ENCODE data around the gene FUT9.

The FUT9 gene

DNA sequence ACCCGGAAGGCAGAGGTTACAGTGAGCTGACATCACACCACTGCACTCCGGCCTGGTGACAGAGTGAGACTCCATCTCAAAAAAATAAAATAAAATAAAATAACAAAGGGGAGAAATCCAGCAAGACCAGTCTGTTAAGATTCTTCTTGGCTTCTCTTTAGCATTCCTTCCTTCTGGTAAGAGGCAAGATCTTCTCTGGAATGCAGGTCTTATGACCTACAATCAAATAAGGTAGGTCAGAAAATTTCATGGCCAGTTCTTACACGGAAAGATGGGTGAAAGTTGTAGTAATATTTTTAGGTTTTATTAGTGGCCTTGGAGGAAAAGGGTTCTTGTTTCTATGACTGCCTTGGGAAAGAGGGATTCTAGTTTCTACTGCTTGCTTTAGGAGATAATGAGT lies 180.9 kb downstream of the FUT9 start:
- ChIA-PET POLR2A (no interaction called here), CTCF (no interaction called here)
- no peak for DNase-seq (ENCODE audit: extremely low spot score)
- no peak for TF ChIP-seq L3MBTL2 (conservative IDR thresholded peaks at IDR 0.05)
- TF ChIP-seq FOXK2 (IDR thresholded peaks at IDR 0.05), result no peak
- no peak for TF ChIP-seq ZNF384 (IDR thresholded peaks at IDR 0.05)
- TF ChIP-seq, protein P1, sequence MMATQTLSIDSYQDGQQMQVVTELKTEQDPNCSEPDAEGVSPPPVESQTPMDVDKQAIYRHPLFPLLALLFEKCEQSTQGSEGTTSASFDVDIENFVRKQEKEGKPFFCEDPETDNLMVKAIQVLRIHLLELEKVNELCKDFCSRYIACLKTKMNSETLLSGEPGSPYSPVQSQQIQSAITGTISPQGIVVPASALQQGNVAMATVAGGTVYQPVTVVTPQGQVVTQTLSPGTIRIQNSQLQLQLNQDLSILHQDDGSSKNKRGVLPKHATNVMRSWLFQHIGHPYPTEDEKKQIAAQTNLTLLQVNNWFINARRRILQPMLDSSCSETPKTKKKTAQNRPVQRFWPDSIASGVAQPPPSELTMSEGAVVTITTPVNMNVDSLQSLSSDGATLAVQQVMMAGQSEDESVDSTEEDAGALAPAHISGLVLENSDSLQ (IDR thresholded peaks at IDR 0.05), result no peak
- no peak for TF ChIP-seq FOXA1 (IDR thresholded peaks at IDR 0.05)
- no peak for TF ChIP-seq TARDBP (IDR thresholded peaks at IDR 0.05)
- no peak for TF ChIP-seq NFRKB (IDR thresholded peaks at IDR 0.05)
- no peak for TF ChIP-seq LEF1 (IDR thresholded peaks at IDR 0.05; ENCODE audit: borderline replicate concordance)
- TF ChIP-seq BHLHE40 (IDR thresholded peaks at IDR 0.05; ENCODE audit: borderline replicate concordance), result no peak
- TF ChIP-seq ELF4 (IDR thresholded peaks at IDR 0.05), result no peak
- TF ChIP-seq SP1 (IDR thresholded peaks at IDR 0.05), result no peak

DNA sequence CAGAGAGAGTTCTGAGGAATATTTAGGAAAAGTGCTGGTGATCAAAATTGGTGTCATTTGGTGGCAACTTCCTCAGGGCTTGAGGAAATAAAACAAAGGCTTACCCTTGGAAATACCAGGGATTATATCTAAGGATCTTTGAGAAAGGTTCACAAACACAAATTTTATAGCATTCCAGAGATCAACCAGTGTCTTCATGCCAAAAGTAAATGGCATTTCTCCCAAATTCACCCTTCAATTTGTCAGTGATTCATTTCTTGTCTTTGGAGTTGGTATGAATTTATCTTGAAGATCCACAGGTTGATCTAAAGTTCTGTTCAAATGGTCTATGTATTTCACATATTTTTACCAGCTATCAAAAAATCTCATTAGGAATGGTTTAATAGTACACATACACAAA lies 181.5 kb downstream of the FUT9 start:
- DNase-seq (ENCODE audit: extremely low spot score), result no peak
- TF ChIP-seq CTBP1 (IDR thresholded peaks at IDR 0.05; ENCODE audit: borderline replicate concordance) (no peak), FOXK2 (IDR thresholded peaks at IDR 0.05) (no peak), SP1 (IDR thresholded peaks at IDR 0.05) (no peak), FOXA1 (IDR thresholded peaks at IDR 0.05) (no peak), TARDBP (IDR thresholded peaks at IDR 0.05) (no peak), ELF4 (IDR thresholded peaks at IDR 0.05) (no peak), SUZ12 (IDR thresholded peaks at IDR 0.05) (no peak), BHLHE40 (IDR thresholded peaks at IDR 0.05; ENCODE audit: borderline replicate concordance) (no peak), ARNT (IDR thresholded peaks at IDR 0.05) (no peak), NFRKB (IDR thresholded peaks at IDR 0.05) (no peak), ZNF384 (IDR thresholded peaks at IDR 0.05) (no peak), FOXM1 (IDR thresholded peaks at IDR 0.05; ENCODE audit: borderline replicate concordance) (no peak), HDGF (IDR thresholded peaks at IDR 0.05; ENCODE audit: borderline replicate concordance) (no peak), L3MBTL2 (conservative IDR thresholded peaks at IDR 0.05) (no peak), LEF1 (IDR thresholded peaks at IDR 0.05; ENCODE audit: borderline replicate concordance) (no peak)
- TF ChIP-seq, protein P1 (IDR thresholded peaks at IDR 0.05), result no peak
- ChIA-PET CTCF (no interaction called here), POLR2A (no interaction called here)

DNA sequence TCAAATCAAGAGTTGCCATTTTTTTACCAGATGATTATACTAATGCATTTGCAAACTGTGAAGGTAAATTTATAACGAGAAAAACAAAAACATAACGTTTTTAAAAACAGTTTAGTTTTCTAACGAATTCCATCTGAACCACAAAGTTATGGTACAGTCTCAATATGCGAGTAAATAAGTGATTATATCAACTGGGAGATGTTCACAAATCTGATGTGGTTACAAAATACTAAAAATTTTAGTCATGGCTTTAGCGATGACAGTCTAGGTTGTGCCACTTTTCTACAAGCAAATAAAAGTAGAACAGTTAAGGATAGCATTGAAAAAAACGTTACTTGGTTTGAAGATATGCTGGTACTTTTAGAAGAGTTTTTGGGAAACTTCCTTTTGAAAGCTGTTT lies 186.8 kb downstream of the FUT9 start:
- POLR2A ChIA-PET, result no interaction called here
- CTCF ChIA-PET, result no interaction called here
- no peak for DNase-seq (ENCODE audit: extremely low spot score)
- no peak for TF ChIP-seq SP1 (IDR thresholded peaks at IDR 0.05)
- no peak for TF ChIP-seq SUZ12 (IDR thresholded peaks at IDR 0.05)
- no peak for TF ChIP-seq FOXA1 (IDR thresholded peaks at IDR 0.05)
- no peak for TF ChIP-seq ZNF384 (IDR thresholded peaks at IDR 0.05)
- no peak for TF ChIP-seq FOXK2 (IDR thresholded peaks at IDR 0.05)
- TF ChIP-seq ELF4 (IDR thresholded peaks at IDR 0.05), result no peak
- TF ChIP-seq HDGF (IDR thresholded peaks at IDR 0.05; ENCODE audit: borderline replicate concordance), result no peak
- TF ChIP-seq ARNT (IDR thresholded peaks at IDR 0.05), result no peak
- no peak for TF ChIP-seq TARDBP (IDR thresholded peaks at IDR 0.05)
- TF ChIP-seq CTBP1 (IDR thresholded peaks at IDR 0.05; ENCODE audit: borderline replicate concordance), result no peak
- TF ChIP-seq, protein P1 (IDR thresholded peaks at IDR 0.05), result no peak
- no peak for TF ChIP-seq BHLHE40 (IDR thresholded peaks at IDR 0.05; ENCODE audit: borderline replicate concordance)
- TF ChIP-seq LEF1 (IDR thresholded peaks at IDR 0.05; ENCODE audit: borderline replicate concordance), result no peak
- TF ChIP-seq NFRKB (IDR thresholded peaks at IDR 0.05), result no peak
- TF ChIP-seq L3MBTL2 (conservative IDR thresholded peaks at IDR 0.05), result no peak
- TF ChIP-seq FOXM1 (IDR thresholded peaks at IDR 0.05; ENCODE audit: borderline replicate concordance), result no peak

DNA sequence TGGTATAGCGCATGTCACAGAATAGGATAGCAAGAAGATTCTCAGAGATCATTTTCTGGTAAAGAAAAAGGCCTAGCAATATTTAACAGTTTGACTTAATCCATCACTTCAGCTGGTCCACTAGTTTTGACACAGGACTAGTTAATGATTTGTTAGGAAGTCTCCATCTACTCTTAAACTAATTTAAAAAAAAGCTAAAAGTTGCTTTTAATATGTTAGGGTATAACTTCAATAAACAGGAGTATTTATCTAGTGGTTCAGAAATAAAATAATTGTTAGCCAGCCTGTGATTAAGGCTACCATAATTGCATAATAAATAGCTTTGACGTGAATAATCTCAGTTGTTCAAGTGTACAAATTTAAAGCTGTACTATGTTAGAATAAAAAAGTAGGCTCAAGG lies 195.6 kb downstream of the FUT9 start:
- CTCF ChIA-PET, result interaction anchor here (0.6 kb wide), 1 partner anchor 175 kb away, joined by 3 read pairs; no protein-coding TSS in a partner anchor
- no peak for DNase-seq (ENCODE audit: extremely low spot score)
- POLR2A ChIA-PET, result no interaction called here
- TF ChIP-seq FOXA1 (IDR thresholded peaks at IDR 0.05), result no peak
- no peak for TF ChIP-seq TARDBP (IDR thresholded peaks at IDR 0.05)
- no peak for TF ChIP-seq ZNF384 (IDR thresholded peaks at IDR 0.05)
- TF ChIP-seq SUZ12 (IDR thresholded peaks at IDR 0.05), result no peak
- no peak for TF ChIP-seq LEF1 (IDR thresholded peaks at IDR 0.05; ENCODE audit: borderline replicate concordance)
- TF ChIP-seq HDGF (IDR thresholded peaks at IDR 0.05; ENCODE audit: borderline replicate concordance), result no peak

DNA sequence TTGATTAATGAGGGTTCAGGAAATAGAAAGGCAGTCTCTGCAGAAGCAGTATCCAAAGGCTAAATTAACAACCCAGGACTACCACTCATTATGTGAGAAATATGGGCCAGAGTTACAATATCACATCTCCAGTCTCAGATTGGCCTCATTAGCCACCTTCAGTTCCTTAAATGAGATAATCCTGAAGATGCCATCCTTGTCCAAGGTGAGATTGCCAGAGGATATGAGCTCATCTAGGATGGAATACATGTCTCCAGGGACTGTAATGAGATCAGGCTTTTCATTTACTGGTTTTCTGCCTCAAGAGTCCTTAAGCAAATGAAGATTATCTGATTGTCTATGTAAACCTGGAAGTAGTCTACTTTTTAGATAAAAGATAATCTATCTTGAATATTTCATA lies 196.3 kb downstream of the FUT9 start:
- POLR2A ChIA-PET, result no interaction called here

DNA sequence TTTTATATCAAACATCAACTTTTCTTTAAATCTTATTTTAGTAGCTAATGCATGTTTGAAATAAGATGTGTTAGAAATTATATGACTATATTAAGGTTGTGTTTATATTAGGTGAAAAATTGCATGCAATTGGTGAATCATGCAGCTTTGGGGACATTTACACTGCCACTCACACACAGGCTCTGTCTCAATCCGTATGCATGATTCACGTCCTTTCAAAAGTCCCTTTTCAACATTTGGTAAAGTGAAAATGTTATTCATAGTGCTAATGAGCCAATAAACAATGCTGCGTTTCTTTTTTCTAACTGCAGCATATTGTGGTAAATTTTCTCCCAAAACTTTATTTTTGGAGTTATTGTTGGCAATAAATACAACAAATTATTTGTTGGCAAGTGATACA lies 198.0 kb downstream of the FUT9 start:
- DNase-seq (ENCODE audit: extremely low spot score), result no peak
- CTCF ChIA-PET, result no interaction called here
- POLR2A ChIA-PET, result no interaction called here
- no peak for TF ChIP-seq TARDBP (IDR thresholded peaks at IDR 0.05)
- TF ChIP-seq FOXM1 (IDR thresholded peaks at IDR 0.05; ENCODE audit: borderline replicate concordance), result no peak
- TF ChIP-seq SUZ12 (IDR thresholded peaks at IDR 0.05), result no peak
- no peak for TF ChIP-seq ZNF384 (IDR thresholded peaks at IDR 0.05)
- no peak for TF ChIP-seq NFRKB (IDR thresholded peaks at IDR 0.05)
- no peak for TF ChIP-seq CTBP1 (IDR thresholded peaks at IDR 0.05; ENCODE audit: borderline replicate concordance)
- no peak for TF ChIP-seq FOXA1 (IDR thresholded peaks at IDR 0.05)

More for the DNA sequence above, 196.3 kb downstream of the FUT9 start:
- CTCF ChIA-PET, result no interaction called here
- TF ChIP-seq, protein P1 (IDR thresholded peaks at IDR 0.05), result no peak
- TF ChIP-seq TARDBP (IDR thresholded peaks at IDR 0.05) (no peak), SUZ12 (IDR thresholded peaks at IDR 0.05) (no peak), FOXK2 (IDR thresholded peaks at IDR 0.05) (no peak), L3MBTL2 (conservative IDR thresholded peaks at IDR 0.05) (no peak), ARNT (IDR thresholded peaks at IDR 0.05) (no peak), HDGF (IDR thresholded peaks at IDR 0.05; ENCODE audit: borderline replicate concordance) (no peak), ZNF384 (IDR thresholded peaks at IDR 0.05) (no peak)
- no peak for DNase-seq (ENCODE audit: extremely low spot score)
